Measurements from ENCODE around the gene ADI1. TPM values are rescaled to one million over a fixed set of nuclear protein-coding genes. Genes with fewer than 3 reads are reported as not detected.

The ADI1 gene
- total and polyA plus RNA-seq, 10 donors: 31.8 to 106 (median 55.4) TPM

DNA sequence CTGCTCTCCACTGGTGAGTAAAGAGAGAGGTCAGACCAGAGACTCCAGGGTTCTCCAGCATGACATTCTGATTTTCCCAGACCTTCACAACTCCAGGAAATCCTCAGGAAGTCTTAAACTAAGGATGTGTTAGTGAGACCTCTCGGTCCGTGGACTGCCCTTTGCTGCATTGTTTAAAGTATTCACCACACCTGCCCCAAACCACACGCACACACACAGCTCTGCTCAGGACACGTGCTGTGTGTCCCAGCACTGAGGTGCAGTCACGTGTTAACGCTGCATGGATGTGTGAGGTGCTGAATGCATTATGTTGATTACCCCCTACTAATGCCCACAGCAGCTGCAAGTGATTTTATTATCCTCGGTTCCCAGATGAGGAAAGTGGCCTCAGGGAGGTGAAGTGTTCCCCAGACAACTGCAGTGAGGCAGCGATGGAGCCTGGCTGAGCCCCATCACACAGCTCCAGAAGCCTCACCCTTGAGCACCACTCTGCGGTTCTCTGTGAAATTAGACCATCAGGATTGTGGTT is 71.5 kb downstream of the ADI1 start:
- peak overlapping the region in 1 of 8 donors; percentile 17 for H3K27ac ChIP-seq
- TF ChIP-seq POLR2A (IDR thresholded peaks at IDR 0.05) (no peak), POLR2AphosphoS5 (IDR thresholded peaks at IDR 0.05) (no peak), CTCF (IDR thresholded peaks at IDR 0.05 in 8 of 11, conservative IDR thresholded peaks at IDR 0.05 in 3 of 11) (no peak)
- H3K4me1 ChIP-seq: peaks cover 0 to 15% (median 0%) of the 10 kb centered on the region in 6 donors
- H3K4me3 ChIP-seq: no peak overlapping the region
- peaks cover 0 to 100% (median 55%) of the 10 kb centered on the region in 6 donors for H3K36me3 ChIP-seq
- no peaks in the 10 kb centered on the region for H3K9me3 ChIP-seq
- H3K27me3 ChIP-seq (replicated peaks in 1 of 7): no peaks in the 10 kb centered on the region
- intact Hi-C loops (cut with DNase I; ENCODE audit: low total_unique reads): no loop called here
- WGBS, 5 donors: 72 to 86% (median 75%) methylated on average over 9 of the region's 9 CpGs
- no peak for DNase-seq

Other genes starting within 250 kb of the ADI1 start
- 10 to 100 TPM; 16.1 to 60.1 (median 35.6) TPM for gene EIPR1, start 141.7 kb downstream of the ADI1 start, total RNA-seq
- 10 to 100 TPM; 17.0 to 25.7 (median 23.4) TPM for gene EIPR1, start 141.7 kb downstream of the ADI1 start, polyA plus RNA-seq
- gene TRAPPC12, start 139.8 kb downstream of the ADI1 start, total RNA-seq: 100 to 1,000 TPM in 3 of 7 donors, 10 to 100 TPM in 4; 70.2 to 132 (median 97.3) TPM
- gene TRAPPC12, start 139.8 kb downstream of the ADI1 start, polyA plus RNA-seq: 100 to 1,000 TPM in 1 of 3 donors, 10 to 100 TPM in 2; 72.3 to 111 (median 76.7) TPM
- gene RNASEH1, start 38.8 kb upstream of the ADI1 start, total RNA-seq: 10 to 100 TPM; 17.9 to 24.7 (median 20.3) TPM
- 10 to 100 TPM in 1 of 3 donors, 1 to 10 TPM in 2; 4.3 to 11.9 (median 6.3) TPM for gene RNASEH1, start 38.8 kb upstream of the ADI1 start, polyA plus RNA-seq
- gene RPS7, start 55.7 kb upstream of the ADI1 start, total RNA-seq: 1,000 to 10,000 TPM in 6 of 7 donors, 100 to 1,000 TPM in 1; 901 to 3,930 (median 1,217) TPM
- 1,000 to 10,000 TPM; 3,976 to 6,688 (median 5,664) TPM for gene RPS7, start 55.7 kb upstream of the ADI1 start, polyA plus RNA-seq
- 1 to 10 TPM in 6 of 7 donors, under 1 TPM in 1; 0.64 to 8.0 (median 4.7) TPM for gene COLEC11, start 75.6 kb upstream of the ADI1 start, total RNA-seq
- gene COLEC11, start 75.6 kb upstream of the ADI1 start, polyA plus RNA-seq: 1 to 10 TPM; 1.9 to 3.2 (median 2.0) TPM
- not detected for gene ALLC, start 138.7 kb upstream of the ADI1 start, total RNA-seq
- gene ALLC, start 138.7 kb upstream of the ADI1 start, polyA plus RNA-seq: not detected
- not detected for gene DCDC2C, start 184.0 kb upstream of the ADI1 start, total RNA-seq
- gene DCDC2C, start 184.0 kb upstream of the ADI1 start, polyA plus RNA-seq: under 1 TPM in 2 of 3 donors, not detected in 1; 0.03 to 0.22 TPM

Data from spleen (tissue), 11 donors.